ENCODE measurements around the gene C11orf65.

DNA sequence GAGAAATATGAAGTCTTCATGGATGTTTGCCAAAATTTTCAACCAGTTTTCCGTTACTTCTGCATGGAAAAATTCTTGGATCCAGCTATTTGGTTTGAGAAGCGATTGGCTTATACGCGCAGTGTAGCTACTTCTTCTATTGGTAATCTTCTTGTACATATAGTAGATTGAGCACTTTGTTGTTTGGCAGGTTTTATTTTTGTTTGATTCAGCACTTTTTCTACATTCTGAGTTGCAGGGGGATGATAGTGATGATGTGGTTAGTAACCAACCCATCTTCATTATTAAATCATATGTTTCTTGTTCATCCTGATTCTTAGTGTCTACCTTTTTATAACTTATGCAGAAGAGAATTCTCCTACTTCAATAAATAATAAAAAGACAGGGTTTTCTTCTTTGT lies 121.6 kb downstream of the C11orf65 start:
- TF ChIP-seq TARDBP (IDR thresholded peaks at IDR 0.05) (no peak), ELF4 (IDR thresholded peaks at IDR 0.05) (no peak), FOXK2 (IDR thresholded peaks at IDR 0.05) (no peak), SP1 (IDR thresholded peaks at IDR 0.05) (no peak), FOXM1 (IDR thresholded peaks at IDR 0.05; ENCODE audit: borderline replicate concordance) (no peak), L3MBTL2 (conservative IDR thresholded peaks at IDR 0.05) (no peak), CTBP1 (IDR thresholded peaks at IDR 0.05; ENCODE audit: borderline replicate concordance) (no peak), ZNF384 (IDR thresholded peaks at IDR 0.05) (no peak), NFRKB (IDR thresholded peaks at IDR 0.05) (no peak), SUZ12 (IDR thresholded peaks at IDR 0.05) (no peak), BHLHE40 (IDR thresholded peaks at IDR 0.05; ENCODE audit: borderline replicate concordance) (no peak)
